Caco-2 (cell line): ENCODE measurements around the gene ABHD4. TPM values are rescaled to one million over a fixed set of nuclear protein-coding genes. Genes with fewer than 3 reads are reported as not detected.

ENCODE experiments used
- BruUV-seq: library from RNA; stranded (reverse); fragments of 400-500 nt; replicated peaks from 2 replicates; lab custom pipeline; 2021; lab: Mats Ljungman, UMichigan
- CTCF ChIA-PET: fragments of 300-600 bp; sonication (Branson Sonifier 250); formaldehyde crosslinking; loops from one replicate; lab custom pipeline; 2022; ENCODE audit warnings: antibody characterized with exemption; lab: Charles Lee
- POLR2A ChIA-PET: fragments of 300-600 bp; sonication (Branson Sonifier 250); formaldehyde crosslinking; loops from one replicate; lab custom pipeline; 2022; ENCODE audit warnings: antibody characterized with exemption; lab: Charles Lee
- DNase-seq, 2 experiments: peaks; one replicate each; pipeline versions ENCODE4 v3.0.0 to v3.0.0-alpha.2; 2020 to 2022
- H3K27me3 ChIP-seq: replicated peaks from 2 replicates; pipeline ENCODE4 v1.6.0; 2011; ENCODE audit warnings: low read length; ENCODE audit not compliant: control insufficient read depth, insufficient read depth
- H3K36me3 ChIP-seq: 2 replicates; pipeline ENCODE4 v1.5.1; 2011; ENCODE audit warnings: low read length; ENCODE audit not compliant: control insufficient read depth, insufficient read depth
- H3K4me1 ChIP-seq: fragments of 250-450 bp; sonication (Bioruptor Pico); 2 replicates; pipeline ENCODE4 v1.5.1; 2020; ENCODE audit warnings: mild to moderate bottlenecking
- H3K4me3 ChIP-seq: 2 replicates; pipeline ENCODE4 v1.5.1; 2011; ENCODE audit warnings: low read depth, mild to moderate bottlenecking, control low read depth, low read length
- H3K9me3 ChIP-seq: fragments of 250-450 bp; sonication (Bioruptor Pico); 2 replicates; pipeline ENCODE4 v1.5.1; 2020; ENCODE audit warnings: mild to moderate bottlenecking, moderate library complexity
- H3K27ac Mint-ChIP-seq: one replicate; pipeline ENCODE4 v1.8.0; 2022; ENCODE audit warnings: mixed read lengths; ENCODE audit not compliant: unreplicated experiment
- H3K27me3 Mint-ChIP-seq: one replicate; pipeline ENCODE4 v1.8.0; 2022; ENCODE audit warnings: mixed read lengths; ENCODE audit not compliant: insufficient read depth, unreplicated experiment
- H3K36me3 Mint-ChIP-seq: one replicate; pipeline ENCODE4 v1.8.0; 2022; ENCODE audit warnings: mild to moderate bottlenecking, mixed read lengths; ENCODE audit not compliant: insufficient read depth, unreplicated experiment
- H3K4me1 Mint-ChIP-seq: one replicate; pipeline ENCODE4 v1.8.0; 2022; ENCODE audit warnings: low read depth, mixed read lengths; ENCODE audit not compliant: unreplicated experiment
- H3K4me3 Mint-ChIP-seq: one replicate; pipeline ENCODE4 v1.8.0; 2022; ENCODE audit warnings: mild to moderate bottlenecking, moderate library complexity, mixed read lengths; ENCODE audit not compliant: unreplicated experiment
- H3K9me3 Mint-ChIP-seq: one replicate; pipeline ENCODE4 v1.8.0; 2022; ENCODE audit warnings: mixed read lengths; ENCODE audit not compliant: unreplicated experiment
- CTCF ChIP-seq, 2 experiments: fragments of 200-600 bp in 1 of 2; IDR thresholded peaks; 1 replicate in 1 of 2; 2 replicates in 1 of 2; pipeline versions ENCODE4 v1.5.1 to v1.8.0; 2011 to 2022; ENCODE audit warnings: antibody characterized with exemption in 1 of 2, control low read depth in 1 of 2, inconsistent platforms in 1 of 2, low read depth in 1 of 2, low read length in 1 of 2, mild to moderate bottlenecking in 1 of 2, moderate library complexity in 1 of 2; ENCODE audit not compliant: insufficient read depth in 1 of 2, severe bottlenecking in 1 of 2, unreplicated experiment in 1 of 2
- intact Hi-C: fragments of 100-400 bp; cut with micrococcal nuclease; formaldehyde crosslinking; loops from one replicate; pipeline ENCODE4 v1.10.0; 2022; ENCODE audit not compliant: unreplicated experiment
- total RNA-seq: library from RNA; stranded (reverse); gene quantifications from 2 replicates; pipeline ENCODE4 v1.2.3, GENCODE V29; 2022

The ABHD4 gene
- total RNA-seq, 1 experiment from 2014 or later = 73.5 TPM

GRCh38 chr14:22658946-22659345 is 60.8 kb downstream of the ABHD4 start:
- no peaks in the 10 kb centered on the region for H3K27me3 Mint-ChIP-seq
- Histone ChIP-seq H3K4me1 (peaks cover 15% of the 10 kb centered on the region), H3K36me3 (no peaks in the 10 kb centered on the region), H3K4me3 (no peak overlapping the region), H3K27me3 (no peaks in the 10 kb centered on the region), H3K9me3 (no peaks in the 10 kb centered on the region)
- intact Hi-C loops = loop anchor here (1.0 kb wide), 2 partner anchors 54 to 194 kb away; no protein-coding TSS in a partner anchor
- no peak for DNase-seq
- no peaks in the 10 kb centered on the region for H3K4me1 Mint-ChIP-seq
- BruUV-seq = no TSS peak
- POLR2A ChIA-PET = interaction anchor here (1.6 kb wide), 1 partner anchor 107 kb away, joined by 4 read pairs; the partner anchor contains the start of gene OXA1L
- no peak for TF ChIP-seq CTCF (IDR thresholded peaks at IDR 0.05; ENCODE audit: insufficient read depth in 1 of 2, low read depth in 1 of 2, low read length in 1 of 2, severe bottlenecking in 1 of 2, unreplicated experiment in 1 of 2)
- peaks cover 4% of the 10 kb centered on the region for H3K36me3 Mint-ChIP-seq
- CTCF ChIA-PET = interaction anchor here (0.6 to 4.1 kb wide), 4 partner anchors 8 to 302 kb away, joined by 3 to 22 read pairs (median 6); no protein-coding TSS in a partner anchor
- H3K4me3 Mint-ChIP-seq = no peak overlapping the region
- no peaks in the 10 kb centered on the region for H3K9me3 Mint-ChIP-seq
- no peak overlapping the region for H3K27ac Mint-ChIP-seq

- H3K4me1 Mint-ChIP-seq = no peaks in the 10 kb centered on the region
- TF ChIP-seq CTCF (IDR thresholded peaks at IDR 0.05; ENCODE audit: insufficient read depth in 1 of 2, low read depth in 1 of 2, low read length in 1 of 2, severe bottlenecking in 1 of 2, unreplicated experiment in 1 of 2) = no peak
- H3K27me3 ChIP-seq = no peaks in the 10 kb centered on the region
- no peak overlapping the region for H3K27ac Mint-ChIP-seq
- no peak overlapping the region for H3K4me3 Mint-ChIP-seq
- ChIA-PET POLR2A (no interaction called here), CTCF (interaction anchor here (4.1 kb wide), 1 partner anchor 90 kb away, joined by 22 read pairs; no protein-coding TSS in a partner anchor)
- no TSS peak for BruUV-seq
- no peaks in the 10 kb centered on the region for H3K27me3 Mint-ChIP-seq
- no peak overlapping the region for H3K4me3 ChIP-seq
- intact Hi-C loops = no loop called here
- H3K36me3 Mint-ChIP-seq = peaks cover 4% of the 10 kb centered on the region
- H3K9me3 Mint-ChIP-seq = no peaks in the 10 kb centered on the region
- no peak for DNase-seq
- peaks cover 15% of the 10 kb centered on the region for H3K4me1 ChIP-seq
- no peaks in the 10 kb centered on the region for H3K9me3 ChIP-seq
- H3K36me3 ChIP-seq = no peaks in the 10 kb centered on the region
Measured at GRCh38 chr14:22660654-22661053, 62.6 kb downstream of the ABHD4 start.

Other genes with a start within 250 kb of the ABHD4 start
- gene DAD1, start 9.1 kb upstream of the ABHD4 start, total RNA-seq = 151 and 160 TPM in 2 replicates
- 0.16 and 0.18 TPM in 2 replicates for gene OR6J1, start 46.1 kb downstream of the ABHD4 start, total RNA-seq
- gene OXA1L, start 168.4 kb downstream of the ABHD4 start, total RNA-seq = 110 and 116 TPM in 2 replicates
- gene SLC7A7, start 217.1 kb downstream of the ABHD4 start, total RNA-seq = 380 and 443 TPM in 2 replicates
- 149 TPM in 2 replicates for gene MRPL52, start 231.6 kb downstream of the ABHD4 start, total RNA-seq
- 57.2 and 62.9 TPM in 2 replicates for gene MMP14, start 238.3 kb downstream of the ABHD4 start, total RNA-seq